KMS-11 (cell line): ENCODE results near the gene NUDT16.

Source experiments
- H2AFZ ChIP-seq: fragments of 200-600 bp; sonication (generic); 2 replicates; pipeline ENCODE4 v1.6.1; 2016; ENCODE audit warnings: antibody characterized with exemption, mixed run types, low read depth
- H3K27ac ChIP-seq: fragments of 200-600 bp; sonication (generic); 2 replicates; pipeline ENCODE4 v1.6.1; 2016; ENCODE audit warnings: mild to moderate bottlenecking, mixed run types
- H3K27me3 ChIP-seq: fragments of 200-600 bp; sonication (generic); 2 replicates; pipeline ENCODE4 v1.6.1; 2017; ENCODE audit warnings: mild to moderate bottlenecking, low read depth, mixed run types, moderate library complexity; ENCODE audit not compliant: insufficient read depth
- H3K36me3 ChIP-seq: fragments of 200-600 bp; sonication (generic); 2 replicates; pipeline ENCODE4 v1.6.1; 2017; ENCODE audit warnings: mild to moderate bottlenecking, mixed run types; ENCODE audit not compliant: insufficient read depth
- H3K4me1 ChIP-seq: fragments of 200-600 bp; sonication (generic); 2 replicates; pipeline ENCODE4 v1.6.1; 2016; ENCODE audit warnings: mild to moderate bottlenecking, low read depth, mixed run types; ENCODE audit not compliant: poor library complexity, severe bottlenecking
- H3K4me2 ChIP-seq: fragments of 200-600 bp; sonication (generic); 2 replicates; pipeline ENCODE4 v1.7.0; 2016; ENCODE audit warnings: mild to moderate bottlenecking, mixed run types
- H3K4me3 ChIP-seq: fragments of 200-600 bp; sonication (generic); IDR thresholded peaks from 2 replicates; pipeline ENCODE4 v1.6.1; 2017; ENCODE audit warnings: low read depth, low read length, mixed read lengths; ENCODE audit not compliant: insufficient read depth
- H3K79me2 ChIP-seq: fragments of 200-600 bp; sonication (generic); 2 replicates; pipeline ENCODE4 v1.6.1; 2016; ENCODE audit warnings: low read depth, mixed run types; ENCODE audit not compliant: insufficient read depth
- H3K9ac ChIP-seq: fragments of 200-600 bp; sonication (generic); 2 replicates; pipeline ENCODE4 v1.6.1; 2016; ENCODE audit warnings: mild to moderate bottlenecking, mixed run types
- H4K20me1 ChIP-seq: fragments of 200-600 bp; sonication (generic); 2 replicates; pipeline ENCODE4 v1.6.1; 2016; ENCODE audit warnings: mild to moderate bottlenecking, mixed run types; ENCODE audit not compliant: insufficient read depth
- TF ChIP-seq, protein P1 (sequence below): fragments of 200-600 bp; sonication (generic); conservative IDR thresholded peaks from 2 replicates; pipeline ENCODE4 v1.6.1; 2017; ENCODE audit warnings: low read depth, mild to moderate bottlenecking, antibody characterized with exemption, low read length, moderate library complexity, mixed read lengths

NUDT16 gene

DNA sequence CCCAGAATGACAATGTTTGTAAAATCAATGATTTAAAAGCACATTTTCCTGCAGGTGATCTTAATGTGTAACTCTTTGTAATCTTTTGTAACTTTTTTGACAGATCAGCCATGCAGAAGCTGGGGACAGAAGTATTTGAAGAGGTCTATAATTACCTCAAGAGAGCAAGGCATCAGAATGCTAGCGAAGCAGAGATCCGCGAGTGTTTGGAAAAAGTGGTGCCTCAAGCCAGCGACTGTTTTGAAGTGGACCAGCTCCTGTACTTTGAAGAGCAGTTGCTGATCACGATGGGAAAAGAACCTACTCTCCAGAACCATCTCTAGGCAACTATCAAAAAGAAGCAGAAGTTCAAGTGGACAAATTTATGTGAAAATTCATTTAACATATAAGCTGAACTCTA lies 32.1 kb upstream of the NUDT16 start:
- H2AFZ ChIP-seq = no peak overlapping the region
- no peak overlapping the region for H3K4me2 ChIP-seq

DNA sequence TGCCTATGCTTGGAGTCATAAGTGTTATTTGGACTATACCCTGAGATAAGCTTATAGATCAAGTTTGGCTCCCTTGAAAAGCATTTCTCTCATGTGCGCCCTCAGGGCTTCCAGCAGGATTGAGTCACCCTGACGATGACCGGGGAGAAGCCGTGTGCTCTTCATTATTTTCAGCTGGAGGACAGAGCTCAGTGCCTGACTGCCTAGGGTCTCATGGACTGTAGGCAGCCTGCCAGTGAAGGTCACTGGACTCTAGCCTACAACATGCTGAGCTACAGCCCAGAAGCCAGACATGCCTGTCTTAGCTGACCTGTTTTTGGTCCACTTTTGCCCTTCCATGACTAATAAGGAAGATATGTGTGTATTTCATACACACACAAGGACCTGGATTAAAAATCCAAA lies 31.6 kb upstream of the NUDT16 start:
- Histone ChIP-seq H3K79me2 (no peaks in the 10 kb centered on the region), H3K4me3 (no peak overlapping the region), H3K9ac (no peak overlapping the region), H3K4me1 (no peaks in the 10 kb centered on the region), H3K27ac (no peak overlapping the region), H2AFZ (no peak overlapping the region), H3K36me3 (no peaks in the 10 kb centered on the region), H4K20me1 (no peaks in the 10 kb centered on the region), H3K4me2 (no peak overlapping the region), H3K27me3 (no peaks in the 10 kb centered on the region)
- TF ChIP-seq, protein P1, sequence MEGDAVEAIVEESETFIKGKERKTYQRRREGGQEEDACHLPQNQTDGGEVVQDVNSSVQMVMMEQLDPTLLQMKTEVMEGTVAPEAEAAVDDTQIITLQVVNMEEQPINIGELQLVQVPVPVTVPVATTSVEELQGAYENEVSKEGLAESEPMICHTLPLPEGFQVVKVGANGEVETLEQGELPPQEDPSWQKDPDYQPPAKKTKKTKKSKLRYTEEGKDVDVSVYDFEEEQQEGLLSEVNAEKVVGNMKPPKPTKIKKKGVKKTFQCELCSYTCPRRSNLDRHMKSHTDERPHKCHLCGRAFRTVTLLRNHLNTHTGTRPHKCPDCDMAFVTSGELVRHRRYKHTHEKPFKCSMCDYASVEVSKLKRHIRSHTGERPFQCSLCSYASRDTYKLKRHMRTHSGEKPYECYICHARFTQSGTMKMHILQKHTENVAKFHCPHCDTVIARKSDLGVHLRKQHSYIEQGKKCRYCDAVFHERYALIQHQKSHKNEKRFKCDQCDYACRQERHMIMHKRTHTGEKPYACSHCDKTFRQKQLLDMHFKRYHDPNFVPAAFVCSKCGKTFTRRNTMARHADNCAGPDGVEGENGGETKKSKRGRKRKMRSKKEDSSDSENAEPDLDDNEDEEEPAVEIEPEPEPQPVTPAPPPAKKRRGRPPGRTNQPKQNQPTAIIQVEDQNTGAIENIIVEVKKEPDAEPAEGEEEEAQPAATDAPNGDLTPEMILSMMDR = no peak

More for the DNA sequence above, 32.1 kb upstream of the NUDT16 start:
- Histone ChIP-seq H3K79me2 (no peaks in the 10 kb centered on the region), H4K20me1 (no peaks in the 10 kb centered on the region), H3K9ac (no peak overlapping the region), H3K4me1 (no peaks in the 10 kb centered on the region), H3K27ac (no peak overlapping the region), H3K4me3 (no peak overlapping the region), H3K36me3 (no peaks in the 10 kb centered on the region), H3K27me3 (no peaks in the 10 kb centered on the region)
- TF ChIP-seq, protein P1 = no peak

DNA sequence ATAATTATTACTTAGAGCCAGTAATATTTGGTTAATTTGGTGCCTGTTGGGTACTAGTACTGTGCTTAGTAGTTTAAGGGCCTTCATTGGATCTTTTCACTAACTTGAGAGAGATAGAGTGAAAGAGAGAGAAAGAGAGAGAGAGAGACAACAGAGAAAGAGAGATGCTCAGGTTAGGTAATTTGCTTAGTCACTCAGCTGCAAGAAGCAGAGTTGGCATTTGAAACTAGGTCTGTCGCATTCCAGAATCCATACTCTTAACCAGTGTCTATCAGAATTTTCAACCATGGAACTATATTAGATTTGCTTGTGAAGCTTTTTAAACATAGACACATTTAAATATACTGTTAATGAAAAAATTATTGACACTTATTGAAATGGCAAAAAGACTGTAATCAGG lies 31.1 kb upstream of the NUDT16 start:
- Histone ChIP-seq H3K4me2 (no peak overlapping the region), H3K27me3 (no peaks in the 10 kb centered on the region), H3K36me3 (no peaks in the 10 kb centered on the region), H3K9ac (no peak overlapping the region), H2AFZ (no peak overlapping the region), H3K79me2 (no peaks in the 10 kb centered on the region), H3K27ac (no peak overlapping the region), H4K20me1 (no peaks in the 10 kb centered on the region), H3K4me3 (no peak overlapping the region), H3K4me1 (no peaks in the 10 kb centered on the region)
- TF ChIP-seq, protein P1 = no peak

DNA sequence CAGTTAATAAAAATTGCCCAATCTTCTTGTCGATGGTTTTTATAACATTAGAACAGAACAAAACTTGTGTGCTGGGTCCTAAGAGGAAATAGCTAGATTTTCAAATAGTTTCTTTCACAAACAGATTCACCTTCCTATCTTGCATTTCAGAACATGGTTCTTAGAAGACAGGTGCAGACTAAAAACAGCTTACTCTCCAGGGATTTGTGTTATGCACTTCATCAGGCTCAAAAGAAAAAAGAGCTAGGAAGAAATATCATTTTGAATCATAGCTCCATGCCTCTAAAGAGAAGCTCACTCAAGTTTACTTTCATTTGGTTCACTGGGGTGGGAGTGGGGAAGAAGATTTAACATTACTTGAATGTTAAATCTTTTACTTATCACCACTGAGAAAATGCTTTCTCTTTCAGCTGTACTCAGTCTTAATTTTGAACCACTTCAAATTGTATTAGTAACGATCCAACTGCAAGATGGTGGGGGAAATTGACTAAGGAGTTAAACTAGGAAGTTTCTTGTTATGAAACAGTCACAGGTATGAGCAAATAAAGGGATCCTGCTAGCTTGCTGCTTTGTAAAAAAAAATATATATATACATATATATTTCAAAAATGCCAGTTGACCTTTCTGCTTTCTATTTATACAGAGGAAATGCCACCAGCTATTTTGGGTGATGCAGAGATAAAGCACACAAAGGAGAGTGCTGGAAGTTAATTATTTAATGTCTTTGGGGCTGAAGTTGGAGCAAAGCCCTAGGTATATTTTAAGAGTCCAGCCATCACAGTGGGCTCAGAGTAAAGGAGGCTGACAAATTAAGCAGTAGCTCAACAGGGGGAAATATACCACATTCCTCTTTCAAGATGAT lies 28.3 kb upstream of the NUDT16 start:
- Histone ChIP-seq H3K4me2 (no peak overlapping the region), H3K4me3 (no peak overlapping the region), H3K9ac (no peak overlapping the region), H3K79me2 (no peaks in the 10 kb centered on the region), H3K36me3 (no peaks in the 10 kb centered on the region), H3K27me3 (no peaks in the 10 kb centered on the region), H3K4me1 (no peaks in the 10 kb centered on the region), H3K27ac (no peak overlapping the region), H2AFZ (no peak overlapping the region), H4K20me1 (no peaks in the 10 kb centered on the region)
- TF ChIP-seq, protein P1 = no peak
